Measurements from ENCODE around the gene GYPA.
"Not testable (repeated sequence)": the region's sequence is repeated elsewhere in the genome, so short reads cannot be mapped to it uniquely, and the experiment has no call there.

Gene GYPA

GRCh38 chr4:144061556-144061955 lies 79.0 kb downstream of the GYPA start:
- DNase-seq; intact Hi-C loops (cut with DNase I): not testable (repeated sequence)

GRCh38 chr4:144060234-144060859 lies 80.2 kb downstream of the GYPA start:
- intact Hi-C loops (cut with DNase I); DNase-seq: not testable (repeated sequence)
